HEK293 (cell line): Measurements from ENCODE around the gene TMEM135.

Experiments used
- ELK4 ChIP-seq: IDR thresholded peaks from 2 replicates; pipeline ENCODE4 v1.6.1; 2011; ENCODE audit warnings: mild to moderate bottlenecking, low read depth, low read length, borderline replicate concordance
- MEIS1 ChIP-seq: sonication (generic); formaldehyde crosslinking; IDR thresholded peaks from 2 replicates; pipeline ENCODE4 v1.8.1; 2022; ENCODE audit warnings: missing genetic modification reagents, mild to moderate bottlenecking, borderline replicate concordance
- ZNF175 ChIP-seq: fragments of 450-650 bp; formaldehyde crosslinking; IDR thresholded peaks from 2 replicates; pipeline ENCODE4 v1.5.1; 2016; ENCODE audit warnings: missing biosample characterization, missing genetic modification characterization
- ZNF280C ChIP-seq: fragments of 450-650 bp; formaldehyde crosslinking; IDR thresholded peaks from 2 replicates; pipeline ENCODE4 v1.5.1; 2016; ENCODE audit warnings: missing biosample characterization, missing genetic modification characterization
- ZNF398 ChIP-seq: fragments of 450-650 bp; formaldehyde crosslinking; IDR thresholded peaks from 2 replicates; pipeline ENCODE4 v1.5.1; 2017; ENCODE audit warnings: missing biosample characterization, missing genetic modification characterization
- ZNF426 ChIP-seq: fragments of 450-650 bp; formaldehyde crosslinking; IDR thresholded peaks from 2 replicates; pipeline ENCODE4 v1.5.1; 2017; ENCODE audit warnings: missing biosample characterization, missing genetic modification characterization, mild to moderate bottlenecking, inconsistent platforms, moderate library complexity
- ZNF544 ChIP-seq: fragments of 450-650 bp; formaldehyde crosslinking; IDR thresholded peaks from 2 replicates; pipeline ENCODE4 v1.5.0; 2017; ENCODE audit warnings: missing biosample characterization, missing genetic modification characterization
- ZNF76 ChIP-seq: fragments of 450-650 bp; formaldehyde crosslinking; IDR thresholded peaks from 2 replicates; pipeline ENCODE4; 2016; ENCODE audit warnings: low read depth, missing biosample characterization, missing genetic modification characterization, borderline replicate concordance
- ZXDB ChIP-seq: fragments of 450-650 bp; formaldehyde crosslinking; IDR thresholded peaks from 2 replicates; pipeline ENCODE4 v1.5.1; 2016; ENCODE audit warnings: missing biosample characterization, missing genetic modification characterization
- TF ChIP-seq, protein P1 (sequence below): fragments of 450-650 bp; formaldehyde crosslinking; IDR thresholded peaks from 2 replicates; pipeline ENCODE4 v1.5.1; 2016; ENCODE audit warnings: missing biosample characterization, missing genetic modification characterization

DNA sequence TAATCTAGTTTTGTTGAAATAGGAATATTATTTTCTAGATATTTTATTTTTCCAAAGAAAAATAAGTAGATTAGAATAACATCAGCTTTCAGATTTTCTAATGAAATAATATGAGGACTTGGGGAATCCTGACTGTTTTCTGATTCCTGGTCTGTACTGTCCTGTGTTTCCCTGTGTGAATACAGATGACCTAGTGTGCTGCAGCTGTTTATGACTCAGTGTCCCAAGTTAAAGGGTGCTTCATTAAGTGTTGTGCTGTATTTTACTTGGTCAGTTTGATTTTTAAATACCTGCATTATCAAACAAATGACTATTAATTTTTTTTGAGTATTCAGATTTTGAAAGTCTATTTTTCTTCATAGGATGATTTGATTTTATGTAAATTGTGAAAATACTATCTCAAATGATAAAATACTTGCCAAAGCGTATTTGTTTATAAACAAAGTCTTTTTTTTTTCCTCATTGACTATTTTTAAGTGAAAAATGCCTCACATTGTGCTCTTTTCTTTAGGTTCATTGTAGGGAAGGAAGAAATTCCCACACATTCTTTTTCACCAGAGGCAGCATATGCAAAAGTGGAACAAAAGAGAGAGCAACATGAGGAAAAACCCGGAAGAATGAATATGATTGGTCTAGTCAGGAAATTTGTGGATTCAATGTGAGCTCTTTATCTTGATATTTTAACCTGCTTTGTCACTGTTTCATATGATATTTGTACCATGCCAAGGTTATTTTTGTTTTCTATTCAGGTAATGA lies 264.2 kb downstream of the TMEM135 start:
- TF ChIP-seq ZNF175 (tag by site-specific recombination): no peak
- TF ChIP-seq MEIS1 (CRISPR knock-in tag): no peak
- TF ChIP-seq ZNF426: no peak
- no peak for TF ChIP-seq ZXDB
- no peak for TF ChIP-seq ZNF76 (tag by site-specific recombination)
- TF ChIP-seq ZNF398 (tag by site-specific recombination): no peak
- no peak for TF ChIP-seq ELK4
- TF ChIP-seq ZNF280C (tag by site-specific recombination): no peak
- TF ChIP-seq, protein P1, sequence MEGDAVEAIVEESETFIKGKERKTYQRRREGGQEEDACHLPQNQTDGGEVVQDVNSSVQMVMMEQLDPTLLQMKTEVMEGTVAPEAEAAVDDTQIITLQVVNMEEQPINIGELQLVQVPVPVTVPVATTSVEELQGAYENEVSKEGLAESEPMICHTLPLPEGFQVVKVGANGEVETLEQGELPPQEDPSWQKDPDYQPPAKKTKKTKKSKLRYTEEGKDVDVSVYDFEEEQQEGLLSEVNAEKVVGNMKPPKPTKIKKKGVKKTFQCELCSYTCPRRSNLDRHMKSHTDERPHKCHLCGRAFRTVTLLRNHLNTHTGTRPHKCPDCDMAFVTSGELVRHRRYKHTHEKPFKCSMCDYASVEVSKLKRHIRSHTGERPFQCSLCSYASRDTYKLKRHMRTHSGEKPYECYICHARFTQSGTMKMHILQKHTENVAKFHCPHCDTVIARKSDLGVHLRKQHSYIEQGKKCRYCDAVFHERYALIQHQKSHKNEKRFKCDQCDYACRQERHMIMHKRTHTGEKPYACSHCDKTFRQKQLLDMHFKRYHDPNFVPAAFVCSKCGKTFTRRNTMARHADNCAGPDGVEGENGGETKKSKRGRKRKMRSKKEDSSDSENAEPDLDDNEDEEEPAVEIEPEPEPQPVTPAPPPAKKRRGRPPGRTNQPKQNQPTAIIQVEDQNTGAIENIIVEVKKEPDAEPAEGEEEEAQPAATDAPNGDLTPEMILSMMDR: no peak
- TF ChIP-seq ZNF544: no peak
